H9 (cell line): ENCODE data around the gene RBFOX2. TPM values are rescaled to one million over a fixed set of nuclear protein-coding genes. Genes with fewer than 3 reads are reported as not detected.

ENCODE experiments used
- DNase-seq: peaks from one replicate; pipeline ENCODE4 v3.0.0-alpha.2; 2017
- H2AFZ ChIP-seq: one replicate; pipeline ENCODE4 v1.6.1; 2013; ENCODE audit warnings: mild to moderate bottlenecking, low read length, control low read depth, moderate library complexity
- H2AK5ac ChIP-seq: 2 replicates; pipeline ENCODE4 v1.6.1; 2013; ENCODE audit warnings: low read length, control low read depth, mixed read lengths; ENCODE audit not compliant: insufficient read length
- H2BK120ac ChIP-seq: one replicate; pipeline ENCODE4 v1.6.1; 2013; ENCODE audit warnings: low read depth, mild to moderate bottlenecking, low read length, control low read depth, inconsistent platforms; ENCODE audit not compliant: poor library complexity, severe bottlenecking
- H2BK12ac ChIP-seq: 2 replicates; pipeline ENCODE4 v1.6.1; 2013; ENCODE audit warnings: low read length, control low read depth, mixed read lengths, low read depth; ENCODE audit not compliant: insufficient read length
- H2BK15ac ChIP-seq: 2 replicates; pipeline ENCODE4 v1.6.1; 2013; ENCODE audit warnings: low read depth, low read length, control low read depth
- H2BK20ac ChIP-seq: one replicate; pipeline ENCODE4 v1.6.1; 2013; ENCODE audit warnings: low read depth, mild to moderate bottlenecking, low read length, control low read depth, inconsistent platforms; ENCODE audit not compliant: poor library complexity, severe bottlenecking
- H2BK5ac ChIP-seq: 2 replicates; pipeline ENCODE4 v1.6.1; 2013; ENCODE audit warnings: low read length, control low read depth, mixed read lengths; ENCODE audit not compliant: insufficient read length
- H3K14ac ChIP-seq: 2 replicates; pipeline ENCODE4 v1.6.1; 2013; ENCODE audit warnings: low read length, control low read depth; ENCODE audit not compliant: insufficient read depth
- H3K18ac ChIP-seq: 2 replicates; pipeline ENCODE4 v1.6.1; 2013; ENCODE audit warnings: low read depth, mild to moderate bottlenecking, mixed read lengths, low read length, control low read depth; ENCODE audit not compliant: insufficient read length
- H3K23ac ChIP-seq: 2 replicates; pipeline ENCODE4 v1.6.1; 2013; ENCODE audit warnings: low read length, control low read depth, mixed read lengths, low read depth; ENCODE audit not compliant: insufficient read length
- H3K23me2 ChIP-seq: 2 replicates; pipeline ENCODE4 v1.6.1; 2013; ENCODE audit warnings: low read depth, mild to moderate bottlenecking, mixed read lengths, low read length, control low read depth; ENCODE audit not compliant: insufficient read length, poor library complexity, severe bottlenecking
- H3K27ac ChIP-seq: 2 replicates; pipeline ENCODE4 v1.5.1; 2013; ENCODE audit warnings: low read length, control low read depth, mixed read lengths, low read depth; ENCODE audit not compliant: insufficient read length
- H3K27me3 ChIP-seq: 2 replicates; pipeline ENCODE4 v1.6.1; 2013; ENCODE audit warnings: low read length, control low read depth, inconsistent platforms; ENCODE audit not compliant: insufficient read depth
- H3K4ac ChIP-seq: 2 replicates; pipeline ENCODE4 v1.6.1; 2013; ENCODE audit warnings: low read depth, mild to moderate bottlenecking, control low read depth, inconsistent platforms, low read length, moderate library complexity
- H3K4me1 ChIP-seq: 2 replicates; pipeline ENCODE4 v1.6.1; 2013; ENCODE audit warnings: low read length, control low read depth, inconsistent platforms; ENCODE audit not compliant: insufficient read depth
- H3K4me2 ChIP-seq: 2 replicates; pipeline ENCODE4 v1.6.1; 2013; ENCODE audit warnings: low read length, control low read depth, mixed read lengths; ENCODE audit not compliant: insufficient read length, insufficient read depth
- H3K56ac ChIP-seq: 2 replicates; pipeline ENCODE4 v1.6.1; 2013; ENCODE audit warnings: low read depth, mild to moderate bottlenecking, mixed read lengths, low read length, control low read depth; ENCODE audit not compliant: insufficient read length
- H3K79me1 ChIP-seq: 2 replicates; pipeline ENCODE4 v1.6.1; 2013; ENCODE audit warnings: low read depth, mild to moderate bottlenecking, moderate library complexity, low read length, control low read depth, inconsistent platforms; ENCODE audit not compliant: insufficient read depth, poor library complexity, severe bottlenecking
- H3K79me2 ChIP-seq: 2 replicates; pipeline ENCODE4 v1.6.1; 2013; ENCODE audit warnings: low read length, control low read depth, inconsistent platforms; ENCODE audit not compliant: insufficient read depth
- H3K9ac ChIP-seq: 2 replicates; pipeline ENCODE4 v1.6.1; 2013; ENCODE audit warnings: low read length, control low read depth, mixed read lengths; ENCODE audit not compliant: insufficient read length; ENCODE audit errors: extremely low read depth
- H3K9me3 ChIP-seq: one replicate; pipeline ENCODE4 v1.6.1; 2013; ENCODE audit warnings: low read depth, low read length, inconsistent platforms; ENCODE audit not compliant: control insufficient read depth
- H3T11ph ChIP-seq: one replicate; pipeline ENCODE4 v1.6.1; 2013; ENCODE audit warnings: mild to moderate bottlenecking, low read length, control low read depth, inconsistent platforms
- H4K20me1 ChIP-seq: one replicate; pipeline ENCODE4 v1.6.1; 2013; ENCODE audit not compliant: control insufficient read depth, insufficient read length, insufficient read depth
- H4K5ac ChIP-seq: 2 replicates; pipeline ENCODE4 v1.6.1; 2013; ENCODE audit warnings: low read depth, mild to moderate bottlenecking, mixed read lengths, low read length, control low read depth; ENCODE audit not compliant: insufficient read length
- H4K8ac ChIP-seq: replicated peaks from 2 replicates; pipeline ENCODE4 v1.6.1; 2013; ENCODE audit warnings: low read length, control low read depth, mixed read lengths, low read depth; ENCODE audit not compliant: insufficient read length
- H4K91ac ChIP-seq: 2 replicates; pipeline ENCODE4 v1.6.1; 2013; ENCODE audit warnings: low read depth, mild to moderate bottlenecking, moderate library complexity, mixed read lengths, low read length, control low read depth; ENCODE audit not compliant: insufficient read length
- H3K27ac Mint-ChIP-seq, 3 experiments: 2 replicates in 2 of 3; 3 replicates in 1 of 3; pipeline ENCODE4 v1.8.0; 2020 to 2021; ENCODE audit warnings: mixed read lengths in 3 of 3, mild to moderate bottlenecking in 1 of 3, moderate library complexity in 1 of 3
- H3K27me3 Mint-ChIP-seq: 2 replicates; pipeline ENCODE4 v1.8.0; 2021; ENCODE audit warnings: low read depth, mild to moderate bottlenecking, moderate library complexity, mixed read lengths
- H3K36me3 Mint-ChIP-seq, 3 experiments: 2 replicates in 2 of 3; 3 replicates in 1 of 3; pipeline ENCODE4 v1.8.0; 2020 to 2021; ENCODE audit warnings: low read depth in 3 of 3, mixed read lengths in 3 of 3; ENCODE audit not compliant: insufficient read depth in 1 of 3
- H3K4me1 Mint-ChIP-seq, 2 experiments: 2 replicates each; pipeline ENCODE4 v1.8.0; 2020; ENCODE audit warnings: mixed read lengths in 2 of 2
- H3K4me3 Mint-ChIP-seq, 2 experiments: 2 replicates in 1 of 2; 3 replicates in 1 of 2; pipeline ENCODE4 v1.8.0; 2020 to 2021; ENCODE audit warnings: mild to moderate bottlenecking in 2 of 2, mixed read lengths in 2 of 2, moderate library complexity in 1 of 2
- H3K9me3 Mint-ChIP-seq, 2 experiments: 2 replicates in 1 of 2; 3 replicates in 1 of 2; pipeline ENCODE4 v1.8.0; 2020; ENCODE audit warnings: mild to moderate bottlenecking in 2 of 2, mixed read lengths in 2 of 2, moderate library complexity in 1 of 2
- WGBS: extraction: QIAGEN DNeasy Blood & Tissue Kit; methylation state at CpG from one replicate; pipeline ENCODE4 v1.1.7; 2013; ENCODE audit warnings: missing lambda C conversion rate, low lambda C conversion rate, mixed read lengths; ENCODE audit not compliant: insufficient read length; ENCODE audit errors: extremely low coverage; 5-methylcytosine and 5-hydroxymethylcytosine counted together
- total RNA-seq: library from RNA; stranded (reverse); gene quantifications from 2 replicates; pipeline ENCODE4 v1.2.1, GENCODE V29; 2021
- TF ChIP-seq, protein P1 (sequence below): fragments of 200-600 bp; sonication (generic); conservative IDR thresholded peaks from 3 replicates; pipeline ENCODE4 v1.8.0; 2021; ENCODE audit warnings: antibody characterized with exemption, mild to moderate bottlenecking

The RBFOX2 gene
- total RNA-seq, 1 experiment from 2014 or later, result 84.7 TPM

DNA sequence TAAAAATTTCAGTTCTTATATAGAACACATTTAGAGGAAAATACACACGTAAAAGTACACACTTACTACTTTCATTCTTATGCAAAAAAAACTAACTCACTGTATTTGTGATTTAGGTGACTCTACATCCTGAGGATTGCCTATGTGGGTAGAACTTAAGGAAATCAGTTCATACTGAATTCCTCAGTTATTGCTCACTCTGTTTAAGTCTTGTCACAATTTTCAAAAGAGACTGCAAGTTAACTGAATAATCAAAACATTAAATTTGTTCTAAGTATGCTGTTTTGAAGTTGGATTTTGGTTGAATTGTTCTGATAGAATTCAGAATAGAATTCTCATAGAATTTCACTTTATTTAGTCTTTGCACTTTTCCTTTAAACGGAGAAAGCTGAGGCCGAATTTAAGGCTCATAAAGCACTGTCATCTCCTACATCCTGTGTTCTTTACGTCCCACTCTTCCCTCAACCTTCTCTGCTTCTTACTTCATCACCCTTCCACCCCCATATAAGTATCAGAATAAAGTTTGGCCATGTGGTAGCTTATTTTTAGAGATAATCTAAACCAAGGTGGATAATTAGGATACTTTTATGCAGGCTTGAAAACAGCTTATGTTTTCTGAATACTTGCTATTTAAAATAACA is 251.2 kb downstream of the RBFOX2 start:
- no peaks in the 10 kb centered on the region for H3K4me1 ChIP-seq
- Mint-ChIP-seq H3K4me1 (peaks cover 12 to 15% of the 10 kb centered on the region in 2 experiments), H3K36me3 (peaks cover 7 to 21% (median 10%) of the 10 kb centered on the region in 3 experiments; a peak in 5 of 7 replicates), H3K9me3 (no peaks in the 10 kb centered on the region), H3K27ac (peak overlapping the region in 1 of 3 experiments; percentile 55; a peak in 1 of 7 replicates), H3K27me3 (no peaks in the 10 kb centered on the region), H3K4me3 (no peak overlapping the region)
- no peak overlapping the region for H3K56ac ChIP-seq
- no peak overlapping the region for H2BK5ac ChIP-seq
- no peak overlapping the region for H3K27ac ChIP-seq
- no CpG with 5 or more reads among the region's 4 CpGs for WGBS
- TF ChIP-seq, protein P1, sequence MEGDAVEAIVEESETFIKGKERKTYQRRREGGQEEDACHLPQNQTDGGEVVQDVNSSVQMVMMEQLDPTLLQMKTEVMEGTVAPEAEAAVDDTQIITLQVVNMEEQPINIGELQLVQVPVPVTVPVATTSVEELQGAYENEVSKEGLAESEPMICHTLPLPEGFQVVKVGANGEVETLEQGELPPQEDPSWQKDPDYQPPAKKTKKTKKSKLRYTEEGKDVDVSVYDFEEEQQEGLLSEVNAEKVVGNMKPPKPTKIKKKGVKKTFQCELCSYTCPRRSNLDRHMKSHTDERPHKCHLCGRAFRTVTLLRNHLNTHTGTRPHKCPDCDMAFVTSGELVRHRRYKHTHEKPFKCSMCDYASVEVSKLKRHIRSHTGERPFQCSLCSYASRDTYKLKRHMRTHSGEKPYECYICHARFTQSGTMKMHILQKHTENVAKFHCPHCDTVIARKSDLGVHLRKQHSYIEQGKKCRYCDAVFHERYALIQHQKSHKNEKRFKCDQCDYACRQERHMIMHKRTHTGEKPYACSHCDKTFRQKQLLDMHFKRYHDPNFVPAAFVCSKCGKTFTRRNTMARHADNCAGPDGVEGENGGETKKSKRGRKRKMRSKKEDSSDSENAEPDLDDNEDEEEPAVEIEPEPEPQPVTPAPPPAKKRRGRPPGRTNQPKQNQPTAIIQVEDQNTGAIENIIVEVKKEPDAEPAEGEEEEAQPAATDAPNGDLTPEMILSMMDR, result no peak
- no peak overlapping the region for H3K4ac ChIP-seq
- H3K9ac ChIP-seq, result no peak overlapping the region
- H4K8ac ChIP-seq, result no peak overlapping the region
- no peak overlapping the region for H2AFZ ChIP-seq
- H3K18ac ChIP-seq, result no peak overlapping the region
- no peak overlapping the region for H2BK120ac ChIP-seq
- H3K27me3 ChIP-seq, result no peaks in the 10 kb centered on the region
- H3K9me3 ChIP-seq, result no peaks in the 10 kb centered on the region
- no peak overlapping the region for H2AK5ac ChIP-seq
- H4K91ac ChIP-seq, result no peak overlapping the region
- no peak overlapping the region for H2BK20ac ChIP-seq
- H3K14ac ChIP-seq, result no peak overlapping the region
- H4K5ac ChIP-seq, result no peak overlapping the region
- no peaks in the 10 kb centered on the region for H4K20me1 ChIP-seq
- no peaks in the 10 kb centered on the region for H3K79me2 ChIP-seq
- no peak overlapping the region for H2BK12ac ChIP-seq
- no peak for DNase-seq
- H2BK15ac ChIP-seq, result no peak overlapping the region
- no peak overlapping the region for H3K23ac ChIP-seq
- no peak overlapping the region for H3T11ph ChIP-seq
- no peaks in the 10 kb centered on the region for H3K79me1 ChIP-seq
- no peak overlapping the region for H3K4me2 ChIP-seq
- H3K23me2 ChIP-seq, result no peaks in the 10 kb centered on the region
